DOHH2 (cell line): Measurements from ENCODE around the gene COASY.
A peak's percentile ranks its signal among the peaks of the same experiment; 100 is the strongest.

ENCODE experiments used
- H3F3A ChIP-seq: fragments of 200-600 bp; sonication (generic), shearing (Covaris generic); 2 replicates; pipeline ENCODE4 v1.6.0; 2016; ENCODE audit warnings: antibody characterized with exemption, mild to moderate bottlenecking; ENCODE audit not compliant: control insufficient read depth, insufficient read depth
- H3K27ac ChIP-seq: fragments of 200-600 bp; sonication (generic); 2 replicates; pipeline ENCODE4 v1.5.1; 2014; ENCODE audit warnings: low read depth, mild to moderate bottlenecking, low read length, moderate library complexity
- H3K27me3 ChIP-seq: fragments of 200-600 bp; sonication (generic); 2 replicates; pipeline ENCODE4 v1.6.1; 2014; ENCODE audit warnings: mild to moderate bottlenecking, low read length, mixed read lengths; ENCODE audit not compliant: control insufficient read depth
- H3K36me3 ChIP-seq: fragments of 200-600 bp; sonication (generic); 2 replicates; pipeline ENCODE4 v1.6.1; 2014; ENCODE audit warnings: mild to moderate bottlenecking, low read length, moderate library complexity, mixed read lengths; ENCODE audit not compliant: control insufficient read depth
- H3K4me1 ChIP-seq: fragments of 200-600 bp; sonication (generic); 2 replicates; pipeline ENCODE4 v1.6.1; 2014; ENCODE audit warnings: mild to moderate bottlenecking, low read length, mixed read lengths; ENCODE audit not compliant: control insufficient read depth
- H3K4me2 ChIP-seq: fragments of 200-600 bp; sonication (generic); 2 replicates; pipeline ENCODE4 v1.6.0; 2014; ENCODE audit warnings: mild to moderate bottlenecking, low read length, moderate library complexity
- H3K4me3 ChIP-seq: fragments of 200-600 bp; sonication (generic); 2 replicates; pipeline ENCODE4 v1.5.1; 2014; ENCODE audit warnings: mild to moderate bottlenecking, low read length, mixed read lengths
- H3K79me2 ChIP-seq: fragments of 200-600 bp; sonication (generic); 2 replicates; pipeline ENCODE4 v1.6.1; 2014; ENCODE audit warnings: mild to moderate bottlenecking, low read length, mixed read lengths; ENCODE audit not compliant: control insufficient read depth
- H3K9me2 ChIP-seq: fragments of 200-600 bp; sonication (generic); replicated peaks from 2 replicates; pipeline ENCODE4 v1.6.1; 2014; ENCODE audit warnings: mild to moderate bottlenecking, low read length, mixed read lengths; ENCODE audit not compliant: control insufficient read depth
- H3K9me3 ChIP-seq: fragments of 200-600 bp; sonication (generic); 2 replicates; pipeline ENCODE4 v1.6.1; 2014; ENCODE audit warnings: antibody characterized with exemption, low read length, mixed read lengths; ENCODE audit not compliant: control insufficient read depth, insufficient read depth
- H4K20me1 ChIP-seq: fragments of 200-600 bp; sonication (generic); 2 replicates; pipeline ENCODE4 v1.6.0; 2014; ENCODE audit warnings: low read depth, mild to moderate bottlenecking, antibody characterized with exemption, low read length, moderate library complexity; ENCODE audit not compliant: control insufficient read depth, insufficient read depth
- CTCF ChIP-seq: fragments of 200-600 bp; sonication (generic); IDR thresholded peaks from one replicate; pipeline ENCODE4 v1.5.1; 2014; ENCODE audit warnings: antibody characterized with exemption, mild to moderate bottlenecking, low read depth, low read length; ENCODE audit not compliant: poor library complexity, severe bottlenecking
- EZH2phosphoT487 ChIP-seq: fragments of 200-600 bp; sonication (generic); IDR thresholded peaks from 2 replicates; pipeline ENCODE4 v1.6.1; 2017; ENCODE audit warnings: borderline replicate concordance, mild to moderate bottlenecking, antibody characterized with exemption, low read length, moderate library complexity, mixed read lengths

Gene COASY

GRCh38 chr17:42584880-42585279 lies 22.9 kb downstream of the COASY start:
- no peaks in the 10 kb centered on the region for H3K9me2 ChIP-seq
- TF ChIP-seq CTCF (no peak), EZH2phosphoT487 (no peak)
- H3K27ac ChIP-seq, result no peak overlapping the region
- no peaks in the 10 kb centered on the region for H3K79me2 ChIP-seq
- peaks cover 8% of the 10 kb centered on the region for H3F3A ChIP-seq
- no peak overlapping the region for H3K4me2 ChIP-seq
- H3K36me3 ChIP-seq, result peaks cover 86% of the 10 kb centered on the region
- H3K27me3 ChIP-seq, result no peaks in the 10 kb centered on the region
- H4K20me1 ChIP-seq, result peaks cover under 1% of the 10 kb centered on the region; the same call in 1 of the 2 replicates
- no peaks in the 10 kb centered on the region for H3K9me3 ChIP-seq
- H3K4me1 ChIP-seq, result peaks cover 28% of the 10 kb centered on the region
- no peak overlapping the region for H3K4me3 ChIP-seq

GRCh38 chr17:42585353-42585752 lies 23.4 kb downstream of the COASY start:
- Histone ChIP-seq H3K36me3 (peaks cover 82% of the 10 kb centered on the region), H3K9me2 (no peaks in the 10 kb centered on the region), H3K9me3 (no peaks in the 10 kb centered on the region), H4K20me1 (no peaks in the 10 kb centered on the region), H3K4me1 (peaks cover 28% of the 10 kb centered on the region), H3K27ac (no peak overlapping the region), H3K4me3 (no peak overlapping the region), H3K27me3 (no peaks in the 10 kb centered on the region), H3K79me2 (no peaks in the 10 kb centered on the region), H3F3A (peaks cover 5% of the 10 kb centered on the region; the same call in 1 of the 2 replicates), H3K4me2 (no peak overlapping the region)
- no peak for TF ChIP-seq CTCF
- no peak for TF ChIP-seq EZH2phosphoT487

GRCh38 chr17:42586514-42587230 lies 24.7 kb downstream of the COASY start:
- Histone ChIP-seq H4K20me1 (no peaks in the 10 kb centered on the region), H3F3A (peaks cover 5% of the 10 kb centered on the region; the same call in 1 of the 2 replicates), H3K4me3 (peak overlapping the region; percentile 7), H3K27ac (peak overlapping the region; percentile 56), H3K9me3 (no peaks in the 10 kb centered on the region), H3K4me2 (peak overlapping the region; percentile 47), H3K79me2 (no peaks in the 10 kb centered on the region), H3K27me3 (no peaks in the 10 kb centered on the region), H3K4me1 (peaks cover 28% of the 10 kb centered on the region), H3K36me3 (peaks cover 83% of the 10 kb centered on the region), H3K9me2 (no peaks in the 10 kb centered on the region)
- TF ChIP-seq CTCF (no peak), EZH2phosphoT487 (no peak)
